CD14-positive monocyte (primary cell): ENCODE data around the gene SINHCAF. TPM values are rescaled to one million over a fixed set of nuclear protein-coding genes. Genes with fewer than 3 reads are reported as not detected.

Experiments used
- DNase-seq, 3 donors: peaks; one replicate each; pipeline ENCODE4 v3.0.0-alpha.2; 2011 to 2022
- H2AFZ ChIP-seq: 2 replicates; pipeline ENCODE4 v1.6.0; 2012; ENCODE audit warnings: mild to moderate bottlenecking, low read depth, low read length, inconsistent platforms; ENCODE audit not compliant: insufficient read depth, poor library complexity, severe bottlenecking
- H3K27ac ChIP-seq, 2 donors: 1 replicate in 1 of 2; 2 replicates in 1 of 2; pipeline ENCODE4 v1.5.1; 2012 to 2013; ENCODE audit warnings: low read length in 2 of 2, control low read depth in 1 of 2, inconsistent platforms in 1 of 2, low read depth in 1 of 2, mild to moderate bottlenecking in 1 of 2
- H3K27me3 ChIP-seq, 2 donors: one replicate each; pipeline versions ENCODE4 v1.6.0 to v1.6.1; 2011 to 2013; ENCODE audit warnings: low read length in 2 of 2; ENCODE audit not compliant: control insufficient read depth in 2 of 2, insufficient read depth in 2 of 2
- H3K36me3 ChIP-seq, 2 donors: replicated peaks in 1 of 2; 1 replicate in 1 of 2; 2 replicates in 1 of 2; pipeline versions ENCODE4 v1.5.1 to v1.6.1; 2012 to 2013; ENCODE audit warnings: low read length in 2 of 2, control low read depth in 1 of 2, inconsistent platforms in 1 of 2, mild to moderate bottlenecking in 1 of 2; ENCODE audit not compliant: insufficient read depth in 2 of 2, control insufficient read depth in 1 of 2
- H3K4me1 ChIP-seq, 2 donors: 1 replicate in 1 of 2; 2 replicates in 1 of 2; pipeline versions ENCODE4 v1.5.1 to v1.6.1; 2012 to 2013; ENCODE audit warnings: low read length in 2 of 2, control low read depth in 1 of 2, inconsistent platforms in 1 of 2, mild to moderate bottlenecking in 1 of 2, moderate library complexity in 1 of 2; ENCODE audit not compliant: insufficient read depth in 2 of 2, control insufficient read depth in 1 of 2
- H3K4me2 ChIP-seq: replicated peaks from 2 replicates; pipeline ENCODE3; 2012; ENCODE audit warnings: low read length, moderate library complexity, mild to moderate bottlenecking; ENCODE audit not compliant: poor library complexity, severe bottlenecking; ENCODE audit errors: extremely low read depth
- H3K4me3 ChIP-seq, 3 experiments: fragments of 200-600 bp in 1 of 3; sonication (generic) in 1 of 3; replicated peaks in 1 of 3; 1 replicate in 2 of 3; 2 replicates in 1 of 3; pipeline ENCODE4 v1.5.1; 2011 to 2013; ENCODE audit warnings: low read length in 3 of 3, mild to moderate bottlenecking in 3 of 3, control low read depth in 2 of 3, low read depth in 2 of 3, inconsistent platforms in 1 of 3, moderate library complexity in 1 of 3
- H3K79me2 ChIP-seq: 2 replicates; pipeline ENCODE4 v1.6.0; 2012; ENCODE audit warnings: mild to moderate bottlenecking, control low read depth, inconsistent platforms, low read length, moderate library complexity; ENCODE audit not compliant: insufficient read depth
- H3K9ac ChIP-seq: 2 replicates; pipeline ENCODE4 v1.6.0; 2017; ENCODE audit warnings: low read length, mild to moderate bottlenecking; ENCODE audit not compliant: insufficient read depth, poor library complexity, severe bottlenecking
- H3K9me3 ChIP-seq, 2 donors: replicated peaks in 1 of 2; 1 replicate in 1 of 2; 2 replicates in 1 of 2; pipeline versions ENCODE4 v1.5.1 to v1.6.1; 2012 to 2013; ENCODE audit warnings: low read length in 2 of 2, control low read depth in 1 of 2; ENCODE audit not compliant: control insufficient read depth in 1 of 2, insufficient read depth in 1 of 2
- H4K20me1 ChIP-seq: 2 replicates; pipeline ENCODE4 v1.6.0; 2012; ENCODE audit warnings: mild to moderate bottlenecking, low read length, control low read depth, moderate library complexity; ENCODE audit not compliant: insufficient read depth
- H3K27ac Mint-ChIP-seq, 7 donors: one replicate each; pipeline ENCODE4 v1.8.0; 2020; ENCODE audit warnings: mild to moderate bottlenecking in 7 of 7, mixed read lengths in 7 of 7, moderate library complexity in 6 of 7, inconsistent platforms in 2 of 7
- H3K27me3 Mint-ChIP-seq, 3 donors: one replicate each; pipeline ENCODE4 v1.8.0; 2021 to 2022; ENCODE audit warnings: low read depth in 3 of 3, mild to moderate bottlenecking in 3 of 3, mixed read lengths in 3 of 3, moderate library complexity in 3 of 3, inconsistent platforms in 1 of 3
- H3K36me3 Mint-ChIP-seq, 2 donors: one replicate each; pipeline ENCODE4 v1.8.0; 2020; ENCODE audit warnings: mixed read lengths in 2 of 2, inconsistent platforms in 1 of 2, mild to moderate bottlenecking in 1 of 2
- H3K4me1 Mint-ChIP-seq: one replicate; pipeline ENCODE4 v1.8.0; 2020; ENCODE audit warnings: mild to moderate bottlenecking, mixed read lengths
- H3K4me3 Mint-ChIP-seq, 2 donors: one replicate each; pipeline ENCODE4 v1.8.0; 2020; ENCODE audit warnings: mild to moderate bottlenecking in 2 of 2, mixed read lengths in 2 of 2, moderate library complexity in 1 of 2
- H3K9me3 Mint-ChIP-seq, 7 donors: one replicate each; pipeline ENCODE4 v1.8.0; 2020 to 2022; ENCODE audit warnings: mixed read lengths in 7 of 7, mild to moderate bottlenecking in 6 of 7, moderate library complexity in 6 of 7, inconsistent platforms in 2 of 7
- WGBS: methylation state at CpG from one replicate; pipeline ENCODE4 v1.1.5; 2013; ENCODE audit warnings: missing lambda C conversion rate; ENCODE audit not compliant: insufficient coverage; 5-methylcytosine and 5-hydroxymethylcytosine counted together
- intact Hi-C, 2 donors: fragments of 100-400 bp; cut with micrococcal nuclease; formaldehyde crosslinking; loops; one replicate each; pipeline versions ENCODE4 v1.15.0 to v1.15.1; 2023
- polyA plus RNA-seq, 3 donors: library from polyadenylated mRNA; depleted of rRNA in 1 of 3; unstranded in 2 of 3; stranded (reverse) in 1 of 3; fragments of 300-500 nt in 2 of 3; fragments of >200 nt in 1 of 3; fragmentation: Illumina TruSeq in 2 of 3; gene quantifications; 1 replicate in 2 of 3; 2 replicates in 1 of 3; pipeline ENCODE4 v1.2.3, GENCODE V29; 2012 to 2021
- TF ChIP-seq, protein P1 (sequence below): fragments of 200-600 bp; IDR thresholded peaks from one replicate; pipeline ENCODE4 v1.8.0; 2022; ENCODE audit warnings: antibody characterized with exemption, mild to moderate bottlenecking

The SINHCAF gene
- polyA plus RNA-seq, 3 donors: 14.2 to 20.2 (median 20.1) TPM

DNA sequence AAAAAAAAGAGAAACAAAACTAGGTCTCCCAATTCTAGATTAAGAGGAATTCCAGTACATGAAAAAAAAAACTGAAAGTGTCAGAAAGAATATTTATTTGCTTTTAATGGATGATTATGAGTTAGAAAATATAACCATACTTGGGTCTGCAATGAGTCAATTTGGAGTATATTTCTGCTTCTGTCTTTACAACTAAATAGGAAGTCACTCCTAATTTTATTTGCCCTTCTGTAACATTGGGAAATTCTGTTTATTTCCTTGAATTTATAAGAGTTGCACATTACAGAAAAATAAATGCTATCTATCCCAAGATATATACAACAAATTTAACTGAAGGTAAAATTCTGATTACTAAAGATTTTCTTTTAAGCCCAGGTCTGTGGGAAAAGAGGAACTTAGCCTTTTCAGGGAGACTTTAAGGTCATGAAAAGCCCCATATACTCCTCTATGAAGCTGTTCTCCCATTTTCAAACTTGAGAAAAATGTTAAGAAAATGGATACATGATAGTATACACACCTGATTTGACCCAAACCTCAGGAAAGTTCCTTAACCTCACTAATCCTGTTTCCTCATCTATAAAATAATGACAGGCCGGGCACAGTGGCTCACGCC is 7.2 kb downstream of the SINHCAF start:
- Histone ChIP-seq H3K9me3 (no peaks in the 10 kb centered on the region), H3K9ac (no peak overlapping the region), H3K27ac (peak overlapping the region in 1 of 2 donors; percentile 80), H3K79me2 (peaks cover 100% of the 10 kb centered on the region), H3K4me3 (peak overlapping the region in 1 of 3 experiments; percentile 77), H3K4me1 (peaks cover 35 to 63% of the 10 kb centered on the region in 2 donors), H4K20me1 (peaks cover 83% of the 10 kb centered on the region), H3K36me3 (no peaks in the 10 kb centered on the region), H2AFZ (no peak overlapping the region), H3K4me2 (peak overlapping the region; percentile 74), H3K27me3 (no peaks in the 10 kb centered on the region)
- Mint-ChIP-seq H3K4me1 (peaks cover 72% of the 10 kb centered on the region), H3K27ac (peak overlapping the region in 5 of 7 donors; percentile 44 to 90 (median 83)), H3K9me3 (no peaks in the 10 kb centered on the region), H3K27me3 (no peaks in the 10 kb centered on the region), H3K36me3 (peaks cover 0 to 5% of the 10 kb centered on the region in 2 donors), H3K4me3 (no peak overlapping the region)
- peak in 2 of 3 donors; percentile 18 to 24 for DNase-seq
- WGBS: no CpG with 5 or more reads among the region's 2 CpGs
- intact Hi-C loops: no loop called here
- TF ChIP-seq, protein P1, sequence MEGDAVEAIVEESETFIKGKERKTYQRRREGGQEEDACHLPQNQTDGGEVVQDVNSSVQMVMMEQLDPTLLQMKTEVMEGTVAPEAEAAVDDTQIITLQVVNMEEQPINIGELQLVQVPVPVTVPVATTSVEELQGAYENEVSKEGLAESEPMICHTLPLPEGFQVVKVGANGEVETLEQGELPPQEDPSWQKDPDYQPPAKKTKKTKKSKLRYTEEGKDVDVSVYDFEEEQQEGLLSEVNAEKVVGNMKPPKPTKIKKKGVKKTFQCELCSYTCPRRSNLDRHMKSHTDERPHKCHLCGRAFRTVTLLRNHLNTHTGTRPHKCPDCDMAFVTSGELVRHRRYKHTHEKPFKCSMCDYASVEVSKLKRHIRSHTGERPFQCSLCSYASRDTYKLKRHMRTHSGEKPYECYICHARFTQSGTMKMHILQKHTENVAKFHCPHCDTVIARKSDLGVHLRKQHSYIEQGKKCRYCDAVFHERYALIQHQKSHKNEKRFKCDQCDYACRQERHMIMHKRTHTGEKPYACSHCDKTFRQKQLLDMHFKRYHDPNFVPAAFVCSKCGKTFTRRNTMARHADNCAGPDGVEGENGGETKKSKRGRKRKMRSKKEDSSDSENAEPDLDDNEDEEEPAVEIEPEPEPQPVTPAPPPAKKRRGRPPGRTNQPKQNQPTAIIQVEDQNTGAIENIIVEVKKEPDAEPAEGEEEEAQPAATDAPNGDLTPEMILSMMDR: no peak

DNA sequence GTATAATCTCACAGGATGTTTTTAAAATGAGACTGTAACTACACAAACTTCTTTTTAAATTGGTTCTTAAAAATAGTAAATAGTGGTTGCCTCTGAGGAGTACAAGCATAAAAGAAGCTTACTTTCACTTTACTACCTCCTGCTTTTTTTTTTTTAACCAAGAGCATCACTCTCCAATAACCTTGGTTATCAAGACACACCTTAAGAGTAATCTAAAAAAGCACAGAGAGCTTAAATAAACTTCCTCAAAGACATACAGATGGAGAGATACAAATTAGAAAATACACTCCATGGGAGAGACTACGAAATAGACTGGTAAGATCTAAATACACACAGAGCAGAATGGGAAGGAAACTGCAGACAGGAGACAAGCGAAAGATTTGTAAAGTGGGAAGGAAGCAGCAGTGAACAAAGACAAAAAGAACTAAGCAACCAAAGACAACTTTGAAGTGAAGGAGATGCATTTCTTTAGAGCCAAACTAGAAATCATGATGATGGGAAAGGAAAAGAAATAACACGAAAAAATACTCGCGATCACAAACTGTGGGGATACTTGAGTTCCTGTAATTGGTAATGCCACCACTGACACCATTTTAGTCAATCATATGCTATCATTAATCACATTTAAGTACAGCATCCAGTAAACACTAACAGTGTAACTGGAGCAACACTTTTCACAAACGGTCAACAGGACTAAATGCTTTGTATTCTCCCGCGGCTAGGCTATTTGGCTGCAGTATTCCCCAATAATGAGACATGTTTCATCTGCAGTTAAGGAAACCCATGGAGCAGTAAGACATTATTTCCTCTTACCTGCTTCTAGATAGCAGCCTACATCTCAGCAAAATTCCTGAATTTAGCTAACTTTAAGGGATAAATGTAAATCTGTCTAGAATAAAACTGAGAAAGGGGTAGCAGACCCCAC is 8.2 kb downstream of the SINHCAF start:
- DNase-seq: no peak
- no peaks in the 10 kb centered on the region for H3K27me3 Mint-ChIP-seq
- peaks cover 66% of the 10 kb centered on the region for H3K4me1 Mint-ChIP-seq
- peak overlapping the region; percentile 71 to 88 for H3K4me3 Mint-ChIP-seq
- intact Hi-C loops: no loop called here
- H3K4me2 ChIP-seq: peak overlapping the region; percentile 74
- H3K4me1 ChIP-seq: peaks cover 27 to 54% of the 10 kb centered on the region in 2 donors
- peak overlapping the region; percentile 56 for H2AFZ ChIP-seq
- TF ChIP-seq, protein P1: no peak
- peaks cover 86% of the 10 kb centered on the region for H4K20me1 ChIP-seq
- no peaks in the 10 kb centered on the region for H3K9me3 Mint-ChIP-seq
- no peaks in the 10 kb centered on the region for H3K9me3 ChIP-seq
- peaks cover 0 to 5% of the 10 kb centered on the region in 2 donors for H3K36me3 Mint-ChIP-seq
- peak overlapping the region; percentile 47 for H3K9ac ChIP-seq
- no peaks in the 10 kb centered on the region for H3K27me3 ChIP-seq
- 18% methylated on average over 3 of the region's 8 CpGs for WGBS
- H3K79me2 ChIP-seq: peaks cover 100% of the 10 kb centered on the region
- H3K27ac Mint-ChIP-seq: peak overlapping the region; percentile 74 to 95 (median 82)
- H3K4me3 ChIP-seq: peak overlapping the region; percentile 48 to 96 (median 77)
- H3K36me3 ChIP-seq: no peaks in the 10 kb centered on the region
- peak overlapping the region in 1 of 2 donors; percentile 80 for H3K27ac ChIP-seq
